Measurements from ENCODE around the gene RC3H1. TPM values are rescaled to one million over a fixed set of nuclear protein-coding genes. Genes with fewer than 3 reads are reported as not detected.

RC3H1 gene
- total and polyA plus RNA-seq, 4 donors, result 4.5 to 51.7 (median 19.7) TPM

Other genes with a start within 250 kb of the RC3H1 start
- gene DARS2, start 197.7 kb downstream of the RC3H1 start, total RNA-seq, result 1 to 10 TPM; 8.6 to 10.0 TPM
- gene DARS2, start 197.7 kb downstream of the RC3H1 start, polyA plus RNA-seq, result 1 to 10 TPM; 2.0 to 3.6 TPM
- gene CENPL, start 197.5 kb downstream of the RC3H1 start, total RNA-seq, result 1 to 10 TPM; 4.5 to 4.8 TPM
- gene CENPL, start 197.5 kb downstream of the RC3H1 start, polyA plus RNA-seq, result 1 to 10 TPM; 1.9 to 5.9 TPM
- gene GAS5, start 154.4 kb downstream of the RC3H1 start, total RNA-seq, result 100 to 1,000 TPM; 201 to 307 TPM
- gene GAS5, start 154.4 kb downstream of the RC3H1 start, polyA plus RNA-seq, result 100 to 1,000 TPM; 382 to 898 TPM
- 10 to 100 TPM; 14.2 to 19.9 TPM for gene ZBTB37, start 154.0 kb downstream of the RC3H1 start, total RNA-seq
- gene ZBTB37, start 154.0 kb downstream of the RC3H1 start, polyA plus RNA-seq, result 1 to 10 TPM in 1 of 2 donors, under 1 TPM in 1; 0.63 to 1.9 TPM
- not detected for gene SERPINC1, start 105.0 kb downstream of the RC3H1 start, total RNA-seq
- under 1 TPM in 1 of 2 donors, not detected in 1; 0.25 TPM for gene SERPINC1, start 105.0 kb downstream of the RC3H1 start, polyA plus RNA-seq
- gene RABGAP1L, start 137.2 kb upstream of the RC3H1 start, total RNA-seq, result 10 to 100 TPM; 42.9 to 56.4 TPM
- gene RABGAP1L, start 137.2 kb upstream of the RC3H1 start, polyA plus RNA-seq, result 10 to 100 TPM; 14.8 to 33.9 TPM

All from aorta (tissue), 4 donors.